HG02588 (cell line): ENCODE measurements around the gene NCCRP1.
"Not testable (repeated sequence)": the region's sequence is repeated elsewhere in the genome, so short reads cannot be mapped to it uniquely, and the experiment has no call there.

Experiments used
- ATAC-seq: cut with Tn5 transposase; IDR thresholded peaks from one replicate; pipeline ENCODE4 v1.9.1; 2021; ENCODE audit warnings: mild to moderate bottlenecking, moderate library complexity; ENCODE audit not compliant: unreplicated experiment

Gene NCCRP1

GRCh38 chr19:39238944-39239343 is 42.2 kb downstream of the NCCRP1 start:
- no peak for ATAC-seq

- ATAC-seq, result no peak
Observed at GRCh38 chr19:39240421-39240820, 43.7 kb downstream of the NCCRP1 start.

GRCh38 chr19:39243741-39244140 is 47.0 kb downstream of the NCCRP1 start:
- ATAC-seq, result not testable (repeated sequence)

- not testable (repeated sequence) for ATAC-seq
Observed at GRCh38 chr19:39244410-39245100, 47.8 kb downstream of the NCCRP1 start, which contains the start of gene IFNL3. Gene IFNL3, minus strand, starts transcription at chr19:39245006. Its CDS starts 39 bp downstream, at chr19:39244967.

- ATAC-seq, result not testable (repeated sequence)
Observed at GRCh38 chr19:39245166-39245565, 48.4 kb downstream of the NCCRP1 start.

GRCh38 chr19:39246951-39247669 is 50.3 kb downstream of the NCCRP1 start:
- no peak for ATAC-seq

- ATAC-seq, result no peak
Observed at GRCh38 chr19:39247701-39248664, 51.2 kb downstream of the NCCRP1 start.

- no peak for ATAC-seq
Observed at GRCh38 chr19:39248806-39249205, 52.0 kb downstream of the NCCRP1 start, which contains the start of gene IFNL4. Gene IFNL4, minus strand, starts transcription at chr19:39248856.

- no peak for ATAC-seq
Observed at GRCh38 chr19:39251081-39251480, 54.3 kb downstream of the NCCRP1 start.
